Esophagus squamous epithelium (tissue), 4 donors: Measurements from ENCODE around the gene RPL28.

Experiments
- POLR2A ChIP-seq, 4 donors: fragments of 450-650 bp; IDR thresholded peaks; one replicate each; pipeline ENCODE4 v1.6.1; 2017; ENCODE audit warnings: antibody characterized with exemption in 4 of 4, mild to moderate bottlenecking in 4 of 4, moderate library complexity in 3 of 4
- TF ChIP-seq, protein P1 (sequence below), 6 experiments: fragments of 450-650 bp in 4 of 6; fragments of 200-600 bp in 2 of 6; sonication (generic) in 2 of 6; IDR thresholded peaks; one replicate each; pipeline ENCODE4 v1.5.1; 2016 to 2019; ENCODE audit warnings: antibody characterized with exemption in 6 of 6, mild to moderate bottlenecking in 4 of 6, moderate library complexity in 4 of 6

DNA sequence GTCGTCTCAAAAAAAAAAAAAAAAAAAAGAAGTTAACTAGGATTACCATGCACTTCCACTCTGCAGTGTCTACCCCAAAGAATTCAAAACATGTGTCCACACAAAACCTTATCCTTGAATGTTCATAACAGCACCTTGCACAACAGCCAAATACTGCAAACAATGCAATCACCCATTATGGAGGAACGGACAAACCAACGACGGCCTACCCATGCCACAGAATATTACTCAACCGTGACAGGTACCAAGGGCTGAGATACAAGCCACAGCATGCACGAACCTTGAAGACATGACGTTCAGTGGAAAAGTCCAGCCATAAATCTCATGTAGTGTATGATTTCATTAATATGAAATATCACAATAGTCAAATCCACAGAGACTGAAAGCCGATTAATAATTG is 60.3 kb downstream of the RPL28 start:
- TF ChIP-seq, protein P1, sequence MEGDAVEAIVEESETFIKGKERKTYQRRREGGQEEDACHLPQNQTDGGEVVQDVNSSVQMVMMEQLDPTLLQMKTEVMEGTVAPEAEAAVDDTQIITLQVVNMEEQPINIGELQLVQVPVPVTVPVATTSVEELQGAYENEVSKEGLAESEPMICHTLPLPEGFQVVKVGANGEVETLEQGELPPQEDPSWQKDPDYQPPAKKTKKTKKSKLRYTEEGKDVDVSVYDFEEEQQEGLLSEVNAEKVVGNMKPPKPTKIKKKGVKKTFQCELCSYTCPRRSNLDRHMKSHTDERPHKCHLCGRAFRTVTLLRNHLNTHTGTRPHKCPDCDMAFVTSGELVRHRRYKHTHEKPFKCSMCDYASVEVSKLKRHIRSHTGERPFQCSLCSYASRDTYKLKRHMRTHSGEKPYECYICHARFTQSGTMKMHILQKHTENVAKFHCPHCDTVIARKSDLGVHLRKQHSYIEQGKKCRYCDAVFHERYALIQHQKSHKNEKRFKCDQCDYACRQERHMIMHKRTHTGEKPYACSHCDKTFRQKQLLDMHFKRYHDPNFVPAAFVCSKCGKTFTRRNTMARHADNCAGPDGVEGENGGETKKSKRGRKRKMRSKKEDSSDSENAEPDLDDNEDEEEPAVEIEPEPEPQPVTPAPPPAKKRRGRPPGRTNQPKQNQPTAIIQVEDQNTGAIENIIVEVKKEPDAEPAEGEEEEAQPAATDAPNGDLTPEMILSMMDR (IDR thresholded peaks at IDR 0.05) = no peak
- TF ChIP-seq POLR2A (IDR thresholded peaks at IDR 0.05) = no peak
